CD4-positive, CD25-positive, alpha-beta regulatory T cell (primary cell): ENCODE measurements around the gene TTC21A. TPM values are rescaled to one million over a fixed set of nuclear protein-coding genes. Genes with fewer than 3 reads are reported as not detected.
A peak's percentile ranks its signal among the peaks of the same experiment; 100 is the strongest.

ENCODE experiments used
- ATAC-seq, 2 donors: fragments of 150-1000 bp; cut with Tn5 transposase; one replicate each; pipeline ENCODE4 v1.10.0; 2021; ENCODE audit warnings: low read depth in 2 of 2, moderate number of reproducible peaks in 2 of 2, moderate library complexity in 1 of 2
- DNase-seq, 3 donors: peaks; one replicate each; pipeline versions ENCODE4 v3.0.0 to v3.0.0-alpha.2; 2012 to 2022; ENCODE audit warnings: mixed read lengths in 1 of 3
- H3K27ac ChIP-seq: one replicate; pipeline ENCODE4 v1.7.0; 2013; ENCODE audit warnings: mild to moderate bottlenecking, low read length; ENCODE audit not compliant: insufficient read depth, poor library complexity, severe bottlenecking
- H3K27me3 ChIP-seq: one replicate; pipeline ENCODE4 v1.7.0; 2013; ENCODE audit warnings: low read length; ENCODE audit not compliant: control insufficient read depth, insufficient read depth
- H3K36me3 ChIP-seq: one replicate; pipeline ENCODE4 v1.7.0; 2013; ENCODE audit warnings: mild to moderate bottlenecking, low read length, moderate library complexity; ENCODE audit not compliant: control insufficient read depth, insufficient read depth
- H3K4me1 ChIP-seq: 2 replicates; pipeline ENCODE4 v1.7.0; 2013; ENCODE audit warnings: mild to moderate bottlenecking, low read length; ENCODE audit not compliant: insufficient read depth, control insufficient read depth, poor library complexity, severe bottlenecking
- H3K4me3 ChIP-seq: one replicate; pipeline ENCODE4 v1.7.0; 2013; ENCODE audit warnings: low read depth, mild to moderate bottlenecking, low read length, moderate library complexity
- H3K9me3 ChIP-seq, 2 experiments: 1 replicate in 1 of 2; 2 replicates in 1 of 2; pipeline ENCODE4 v1.7.0; 2013; ENCODE audit warnings: low read length in 2 of 2, mild to moderate bottlenecking in 1 of 2, moderate library complexity in 1 of 2; ENCODE audit not compliant: control insufficient read depth in 2 of 2
- H3K27ac Mint-ChIP-seq, 3 donors: one replicate each; pipeline ENCODE4 v1.8.0; 2020 to 2022; ENCODE audit warnings: mild to moderate bottlenecking in 3 of 3, mixed read lengths in 3 of 3, moderate library complexity in 2 of 3
- H3K27me3 Mint-ChIP-seq: one replicate; pipeline ENCODE4 v1.8.0; 2022; ENCODE audit warnings: mild to moderate bottlenecking, mixed read lengths
- H3K36me3 Mint-ChIP-seq: one replicate; pipeline ENCODE4 v1.8.0; 2020; ENCODE audit warnings: mixed read lengths
- H3K4me1 Mint-ChIP-seq, 4 donors: one replicate each; pipeline ENCODE4 v1.8.0; 2020 to 2022; ENCODE audit warnings: mixed read lengths in 4 of 4, mild to moderate bottlenecking in 1 of 4
- H3K4me3 Mint-ChIP-seq, 4 donors: one replicate each; pipeline ENCODE4 v1.8.0; 2020 to 2022; ENCODE audit warnings: mild to moderate bottlenecking in 4 of 4, mixed read lengths in 4 of 4, moderate library complexity in 3 of 4
- H3K9me3 Mint-ChIP-seq, 7 donors: one replicate each; pipeline ENCODE4 v1.8.0; 2020 to 2022; ENCODE audit warnings: mixed read lengths in 7 of 7, mild to moderate bottlenecking in 3 of 7, moderate library complexity in 2 of 7
- polyA plus RNA-seq, 4 donors: library from polyadenylated mRNA; unstranded; fragments of 300-500 nt; fragmentation: Illumina TruSeq; gene quantifications; one replicate each; pipeline ENCODE4 v1.2.3, GENCODE V29; 2021
- total RNA-seq: library from RNA; stranded (reverse); gene quantifications from one replicate; pipeline ENCODE4 v1.2.3, GENCODE V29; 2022

TTC21A gene
- total and polyA plus RNA-seq, 5 donors from 2014 or later = 0.41 to 4.1 (median 1.3) TPM

- Mint-ChIP-seq H3K27me3 (no peaks in the 10 kb centered on the region), H3K9me3 (no peaks in the 10 kb centered on the region), H3K36me3 (no peaks in the 10 kb centered on the region), H3K27ac (peak overlapping the region in 1 of 3 donors; percentile 13), H3K4me1 (peaks cover 7 to 14% (median 8%) of the 10 kb centered on the region in 4 donors), H3K4me3 (no peak overlapping the region)
- DNase-seq (no peak), ATAC-seq (no peak)
- Histone ChIP-seq H3K4me1 (peaks cover 6% of the 10 kb centered on the region), H3K4me3 (no peak overlapping the region), H3K27ac (no peak overlapping the region), H3K27me3 (no peaks in the 10 kb centered on the region), H3K36me3 (no peaks in the 10 kb centered on the region), H3K9me3 (no peaks in the 10 kb centered on the region)
Measured at GRCh38 chr3:39122813-39123212, 15.3 kb downstream of the TTC21A start.

GRCh38 chr3:39124876-39125840 lies 17.7 kb downstream of the TTC21A start:
- H3K4me1 ChIP-seq = peaks cover 13% of the 10 kb centered on the region
- ATAC-seq (no peak), DNase-seq (no peak)
- H3K9me3 ChIP-seq = no peaks in the 10 kb centered on the region
- no peaks in the 10 kb centered on the region for H3K36me3 ChIP-seq
- no peaks in the 10 kb centered on the region for H3K9me3 Mint-ChIP-seq
- peaks cover 4% of the 10 kb centered on the region for H3K36me3 Mint-ChIP-seq
- no peaks in the 10 kb centered on the region for H3K27me3 Mint-ChIP-seq
- no peak overlapping the region for H3K4me3 ChIP-seq
- H3K27ac Mint-ChIP-seq = peak overlapping the region in 1 of 3 donors; percentile 86
- no peaks in the 10 kb centered on the region for H3K27me3 ChIP-seq
- no peak overlapping the region for H3K27ac ChIP-seq
- peaks cover 11 to 25% (median 15%) of the 10 kb centered on the region in 4 donors for H3K4me1 Mint-ChIP-seq
- H3K4me3 Mint-ChIP-seq = no peak overlapping the region

GRCh38 chr3:39125841-39126500 lies 18.5 kb downstream of the TTC21A start:
- Histone ChIP-seq H3K4me1 (peaks cover 13% of the 10 kb centered on the region), H3K36me3 (no peaks in the 10 kb centered on the region), H3K27me3 (no peaks in the 10 kb centered on the region), H3K4me3 (no peak overlapping the region), H3K9me3 (no peaks in the 10 kb centered on the region), H3K27ac (no peak overlapping the region)
- H3K36me3 Mint-ChIP-seq = peaks cover 4% of the 10 kb centered on the region
- no peaks in the 10 kb centered on the region for H3K27me3 Mint-ChIP-seq
- H3K9me3 Mint-ChIP-seq = no peaks in the 10 kb centered on the region
- no peak for DNase-seq
- H3K4me3 Mint-ChIP-seq = no peak overlapping the region
- ATAC-seq = no peak
- peak overlapping the region in 2 of 3 donors; percentile 84 to 86 for H3K27ac Mint-ChIP-seq
- H3K4me1 Mint-ChIP-seq = peaks cover 11 to 25% (median 15%) of the 10 kb centered on the region in 4 donors

GRCh38 chr3:39126532-39127071 lies 19.1 kb downstream of the TTC21A start:
- peak overlapping the region; percentile 74 to 86 (median 84) for H3K27ac Mint-ChIP-seq
- no peak overlapping the region for H3K4me3 Mint-ChIP-seq
- peaks cover 11 to 25% (median 15%) of the 10 kb centered on the region in 4 donors for H3K4me1 Mint-ChIP-seq
- H3K27ac ChIP-seq = no peak overlapping the region
- no peaks in the 10 kb centered on the region for H3K9me3 Mint-ChIP-seq
- H3K27me3 Mint-ChIP-seq = no peaks in the 10 kb centered on the region
- no peaks in the 10 kb centered on the region for H3K27me3 ChIP-seq
- DNase-seq (peak in 2 of 3 donors; percentile 46 to 53), ATAC-seq (peak; percentile 47 to 54)
- H3K4me3 ChIP-seq = no peak overlapping the region
- H3K9me3 ChIP-seq = no peaks in the 10 kb centered on the region
- no peaks in the 10 kb centered on the region for H3K36me3 ChIP-seq
- peaks cover 4% of the 10 kb centered on the region for H3K36me3 Mint-ChIP-seq
- peaks cover 13% of the 10 kb centered on the region for H3K4me1 ChIP-seq

- peaks cover 11 to 25% (median 16%) of the 10 kb centered on the region in 4 donors for H3K4me1 Mint-ChIP-seq
- DNase-seq (no peak), ATAC-seq (no peak)
- no peaks in the 10 kb centered on the region for H3K9me3 Mint-ChIP-seq
- H3K4me3 Mint-ChIP-seq = peak overlapping the region in 1 of 4 donors; percentile 46
- Histone ChIP-seq H3K9me3 (no peaks in the 10 kb centered on the region), H3K27me3 (no peaks in the 10 kb centered on the region), H3K4me1 (peaks cover 13% of the 10 kb centered on the region), H3K4me3 (peak overlapping the region; percentile 7), H3K27ac (no peak overlapping the region), H3K36me3 (no peaks in the 10 kb centered on the region)
- peaks cover 4% of the 10 kb centered on the region for H3K36me3 Mint-ChIP-seq
- peak overlapping the region; percentile 50 to 86 (median 84) for H3K27ac Mint-ChIP-seq
- no peaks in the 10 kb centered on the region for H3K27me3 Mint-ChIP-seq
Measured at GRCh38 chr3:39127269-39127907, 19.9 kb downstream of the TTC21A start.

GRCh38 chr3:39127908-39128304 lies 20.4 kb downstream of the TTC21A start:
- Mint-ChIP-seq H3K27me3 (no peaks in the 10 kb centered on the region), H3K36me3 (peaks cover 4% of the 10 kb centered on the region), H3K9me3 (no peaks in the 10 kb centered on the region), H3K4me3 (peak overlapping the region in 1 of 4 donors; percentile 46), H3K27ac (peak overlapping the region; percentile 50 to 86 (median 84)), H3K4me1 (peaks cover 11 to 25% (median 17%) of the 10 kb centered on the region in 4 donors)
- no peaks in the 10 kb centered on the region for H3K36me3 ChIP-seq
- ATAC-seq = peak; percentile 47 to 60
- no peaks in the 10 kb centered on the region for H3K27me3 ChIP-seq
- no peaks in the 10 kb centered on the region for H3K9me3 ChIP-seq
- peak overlapping the region; percentile 7 for H3K4me3 ChIP-seq
- peak in 1 of 3 donors; percentile 61 for DNase-seq
- H3K27ac ChIP-seq = no peak overlapping the region
- H3K4me1 ChIP-seq = peaks cover 13% of the 10 kb centered on the region

GRCh38 chr3:39128951-39129350 lies 21.5 kb downstream of the TTC21A start:
- no peak overlapping the region for H3K27ac ChIP-seq
- Mint-ChIP-seq H3K4me1 (peaks cover 9 to 25% (median 17%) of the 10 kb centered on the region in 4 donors), H3K27me3 (no peaks in the 10 kb centered on the region), H3K36me3 (peaks cover 4% of the 10 kb centered on the region), H3K9me3 (no peaks in the 10 kb centered on the region), H3K27ac (no peak overlapping the region), H3K4me3 (no peak overlapping the region)
- H3K9me3 ChIP-seq = no peaks in the 10 kb centered on the region
- no peaks in the 10 kb centered on the region for H3K27me3 ChIP-seq
- H3K4me3 ChIP-seq = no peak overlapping the region
- no peaks in the 10 kb centered on the region for H3K36me3 ChIP-seq
- DNase-seq (no peak), ATAC-seq (no peak)
- H3K4me1 ChIP-seq = peaks cover 13% of the 10 kb centered on the region
